Activated effector memory CD4-positive, alpha-beta T cell treated with Interleukin-2 at 50 U/mL for 16 hours (primary cell): ENCODE data around the gene NKX2-4.
"Not testable (repeated sequence)": the region's sequence is repeated elsewhere in the genome, so short reads cannot be mapped to it uniquely, and the experiment has no call there.

Experiments used
- DNase-seq: peaks from one replicate; pipeline ENCODE4 v3.0.0-alpha.2; 2020

NKX2-4 gene

GRCh38 chr20:21393816-21394519 is 3.4 kb downstream of the NKX2-4 start:
- no peak for DNase-seq

GRCh38 chr20:21393166-21393565 is 4.2 kb downstream of the NKX2-4 start:
- no peak for DNase-seq

- no peak for DNase-seq
These were observed 5.4 kb downstream of the NKX2-4 start for GRCh38 chr20:21391972-21392352.

GRCh38 chr20:21391185-21391971 is 5.9 kb downstream of the NKX2-4 start:
- no peak for DNase-seq

- no peak for DNase-seq
These were observed 6.6 kb downstream of the NKX2-4 start for GRCh38 chr20:21390768-21391167.

- no peak for DNase-seq
These were observed 8.0 kb downstream of the NKX2-4 start for GRCh38 chr20:21389368-21389767.

- no peak for DNase-seq
These were observed 8.8 kb downstream of the NKX2-4 start for GRCh38 chr20:21388566-21388965.

GRCh38 chr20:21387528-21387927 is 9.8 kb downstream of the NKX2-4 start:
- no peak for DNase-seq

GRCh38 chr20:21386111-21386510 is 11.2 kb downstream of the NKX2-4 start:
- no peak for DNase-seq

GRCh38 chr20:21384308-21384892 is 12.9 kb downstream of the NKX2-4 start:
- DNase-seq, result no peak

GRCh38 chr20:21381619-21382018 is 15.7 kb downstream of the NKX2-4 start:
- no peak for DNase-seq

GRCh38 chr20:21380711-21381110 is 16.6 kb downstream of the NKX2-4 start:
- no peak for DNase-seq

GRCh38 chr20:21378259-21378658 is 19.1 kb downstream of the NKX2-4 start:
- DNase-seq, result no peak

GRCh38 chr20:21377701-21378100 is 19.6 kb downstream of the NKX2-4 start:
- no peak for DNase-seq

GRCh38 chr20:21376626-21377025 is 20.7 kb downstream of the NKX2-4 start:
- DNase-seq, result no peak

GRCh38 chr20:21373436-21373835 is 23.9 kb downstream of the NKX2-4 start:
- no peak for DNase-seq

GRCh38 chr20:21372016-21372415 is 25.3 kb downstream of the NKX2-4 start:
- no peak for DNase-seq

- no peak for DNase-seq
These were observed 26.1 kb downstream of the NKX2-4 start for GRCh38 chr20:21371193-21371592.

- DNase-seq, result no peak
These were observed 28.5 kb downstream of the NKX2-4 start for GRCh38 chr20:21368791-21369190.

GRCh38 chr20:21366273-21366672 is 31.1 kb downstream of the NKX2-4 start:
- DNase-seq, result not testable (repeated sequence)

- no peak for DNase-seq
These were observed 31.6 kb downstream of the NKX2-4 start for GRCh38 chr20:21365771-21366170.

GRCh38 chr20:21364413-21364812 is 32.9 kb downstream of the NKX2-4 start:
- no peak for DNase-seq

GRCh38 chr20:21361266-21361665 is 36.1 kb downstream of the NKX2-4 start:
- no peak for DNase-seq

- DNase-seq, result no peak
These were observed 36.6 kb downstream of the NKX2-4 start for GRCh38 chr20:21360705-21361104.
